Measurements from ENCODE around the gene CAP2. TPM values are rescaled to one million over a fixed set of nuclear protein-coding genes. Genes with fewer than 3 reads are reported as not detected.
"Not testable (repeated sequence)": the region's sequence is repeated elsewhere in the genome, so short reads cannot be mapped to it uniquely, and the experiment has no call there.

Gene CAP2
- total and polyA plus RNA-seq, 8 donors = 6.5 to 10.6 (median 8.0) TPM

- no peak for ATAC-seq
- TF ChIP-seq CTCF (IDR thresholded peaks at IDR 0.05) = no peak
- intact Hi-C loops (cut with DNase I) = no loop called here
Measured at GRCh38 chr6:17530321-17530835, 137.0 kb downstream of the CAP2 start.

GRCh38 chr6:17536586-17536985 is 143.2 kb downstream of the CAP2 start:
- H3K27ac ChIP-seq = no peak overlapping the region
- no peak for TF ChIP-seq CTCF (IDR thresholded peaks at IDR 0.05)

More at GRCh38 chr6:17530321-17530835, 137.0 kb downstream of the CAP2 start:
- H3K36me3 ChIP-seq = no peaks in the 10 kb centered on the region
- no peak overlapping the region for H3K27ac ChIP-seq
- no peaks in the 10 kb centered on the region for H3K9me3 ChIP-seq
- no peaks in the 10 kb centered on the region for H3K4me1 ChIP-seq
- no peaks in the 10 kb centered on the region for H3K27me3 ChIP-seq
- no peak for DNase-seq
- H3K4me3 ChIP-seq = no peak overlapping the region

GRCh38 chr6:17542243-17542642 is 148.8 kb downstream of the CAP2 start:
- DNase-seq (no peak), ATAC-seq (no peak)
- no peaks in the 10 kb centered on the region for H3K4me1 ChIP-seq
- H3K4me3 ChIP-seq = no peak overlapping the region
- intact Hi-C loops (cut with DNase I) = no loop called here
- TF ChIP-seq CTCF (IDR thresholded peaks at IDR 0.05) = no peak
- H3K27me3 ChIP-seq = no peaks in the 10 kb centered on the region
- H3K9me3 ChIP-seq = no peaks in the 10 kb centered on the region
- no peak overlapping the region for H3K27ac ChIP-seq
- H3K36me3 ChIP-seq = no peaks in the 10 kb centered on the region

More at GRCh38 chr6:17536586-17536985, 143.2 kb downstream of the CAP2 start:
- Histone ChIP-seq H3K36me3 (no peaks in the 10 kb centered on the region), H3K4me1 (no peaks in the 10 kb centered on the region), H3K4me3 (no peak overlapping the region), H3K27me3 (no peaks in the 10 kb centered on the region), H3K9me3 (no peaks in the 10 kb centered on the region)
- no peak for ATAC-seq
- DNase-seq = no peak
- intact Hi-C loops (cut with DNase I) = no loop called here

- H3K36me3 ChIP-seq; DNase-seq; H3K4me1 ChIP-seq; H3K9me3 ChIP-seq; intact Hi-C loops (cut with DNase I); H3K27me3 ChIP-seq; H3K4me3 ChIP-seq; ATAC-seq; H3K27ac ChIP-seq: not testable (repeated sequence)
Measured at GRCh38 chr6:17545681-17546080, 152.3 kb downstream of the CAP2 start.

GRCh38 chr6:17551383-17551958 is 158.1 kb downstream of the CAP2 start:
- Histone ChIP-seq H3K9me3 (no peaks in the 10 kb centered on the region), H3K27me3 (no peaks in the 10 kb centered on the region), H3K36me3 (no peaks in the 10 kb centered on the region), H3K4me3 (no peak overlapping the region), H3K27ac (no peak overlapping the region), H3K4me1 (no peaks in the 10 kb centered on the region)
- DNase-seq (no peak), ATAC-seq (no peak)
- intact Hi-C loops (cut with DNase I) = no loop called here
- no peak for TF ChIP-seq CTCF (IDR thresholded peaks at IDR 0.05)

- ATAC-seq = no peak
- DNase-seq = no peak
- Histone ChIP-seq H3K36me3 (no peaks in the 10 kb centered on the region), H3K9me3 (no peaks in the 10 kb centered on the region), H3K4me3 (no peak overlapping the region), H3K4me1 (no peaks in the 10 kb centered on the region), H3K27ac (no peak overlapping the region), H3K27me3 (no peaks in the 10 kb centered on the region)
- intact Hi-C loops (cut with DNase I) = no loop called here
- no peak for TF ChIP-seq CTCF (IDR thresholded peaks at IDR 0.05)
Measured at GRCh38 chr6:17552861-17553260, 159.5 kb downstream of the CAP2 start.
